Endothelial cell of umbilical vein (primary cell): Measurements from ENCODE around the gene EFR3B. TPM values are rescaled to one million over a fixed set of nuclear protein-coding genes. Genes with fewer than 3 reads are reported as not detected.

ENCODE experiments used
- Bru-seq: library from RNA; stranded (reverse); fragments of 400-500 nt; gene quantifications from one replicate; lab custom pipeline; 2021; lab: Mats Ljungman, UMichigan
- BruChase-seq, 2 experiments: library from RNA; stranded (reverse); fragments of 400-500 nt; gene quantifications; one replicate each; lab custom pipeline; 2021; lab: Mats Ljungman, UMichigan
- BruUV-seq: library from RNA; stranded (reverse); fragments of 400-500 nt; replicated peaks from 2 replicates; lab custom pipeline; 2021; lab: Mats Ljungman, UMichigan
- CTCF ChIA-PET: fragments of 300-600, 350-600 bp; sonication (Branson Sonifier 250); formaldehyde crosslinking; loops from one replicate; lab custom pipeline; 2021; ENCODE audit warnings: antibody characterized with exemption, inconsistent platforms; lab: Charles Lee
- POLR2A ChIA-PET: fragments of 300-600, 350-600 bp; sonication (Branson Sonifier 250); formaldehyde crosslinking; loops from one replicate; lab custom pipeline; 2021; ENCODE audit warnings: antibody characterized with exemption, inconsistent platforms; lab: Charles Lee
- DNase-seq: peaks from one replicate; pipeline ENCODE4 v3.0.0-alpha.2; 2011; ENCODE audit warnings: low read depth, low spot score
- FAIRE-seq: peaks from 2 replicates; lab custom pipeline; 2011; peaks lifted over from hg19 to GRCh38; lab: Jason Lieb, UNC
- H2AFZ ChIP-seq: 2 replicates; pipeline ENCODE4 v1.6.0; 2012; ENCODE audit warnings: low read depth, low read length, control low read depth, inconsistent platforms
- H3K27ac ChIP-seq: 2 replicates; pipeline ENCODE4 v1.5.1; 2011; ENCODE audit warnings: low read depth, mild to moderate bottlenecking, control low read depth, low read length, moderate library complexity; ENCODE audit not compliant: insufficient read depth
- H3K27me3 ChIP-seq, 2 experiments: 2 replicates each; pipeline versions ENCODE4 v1.6.0 to v1.6.1; 2011; ENCODE audit warnings: low read length in 2 of 2, mixed read lengths in 1 of 2; ENCODE audit not compliant: control insufficient read depth in 2 of 2, insufficient read depth in 2 of 2
- H3K36me3 ChIP-seq, 2 experiments: 2 replicates in 1 of 2; 3 replicates in 1 of 2; pipeline ENCODE4 v1.5.1; 2011; ENCODE audit warnings: low read length in 2 of 2, mild to moderate bottlenecking in 1 of 2, moderate library complexity in 1 of 2; ENCODE audit not compliant: control insufficient read depth in 2 of 2, insufficient read depth in 2 of 2; ENCODE audit errors: extremely low read depth in 1 of 2
- H3K4me1 ChIP-seq: 3 replicates; pipeline ENCODE4 v1.5.1; 2011; ENCODE audit warnings: mild to moderate bottlenecking, low read length; ENCODE audit not compliant: control insufficient read depth, insufficient read depth; ENCODE audit errors: extremely low read depth
- H3K4me2 ChIP-seq: 2 replicates; pipeline ENCODE4 v1.6.1; 2011; ENCODE audit warnings: low read length, control low read depth, mixed read lengths; ENCODE audit not compliant: insufficient read depth
- H3K4me3 ChIP-seq, 3 experiments: fragments of 200-600 bp in 1 of 3; sonication (generic), shearing (Covaris generic) in 1 of 3; replicated peaks in 1 of 3; 2 replicates each; pipeline ENCODE4 v1.5.1; 2011 to 2016; ENCODE audit warnings: control low read depth in 3 of 3, low read length in 3 of 3, mild to moderate bottlenecking in 2 of 3, inconsistent platforms in 1 of 3, low read depth in 1 of 3, moderate library complexity in 1 of 3; ENCODE audit not compliant: insufficient read depth in 1 of 3
- H3K79me2 ChIP-seq: 2 replicates; pipeline ENCODE4 v1.6.0; 2012; ENCODE audit warnings: low read length, inconsistent platforms; ENCODE audit not compliant: control insufficient read depth, insufficient read depth
- H3K9ac ChIP-seq: replicated peaks from 2 replicates; pipeline ENCODE3; 2011; ENCODE audit warnings: low read length, control low read depth; ENCODE audit not compliant: insufficient read depth; ENCODE audit errors: extremely low read depth
- H3K9me1 ChIP-seq: replicated peaks from 3 replicates; pipeline ENCODE4 v1.6.0; 2011; ENCODE audit warnings: mild to moderate bottlenecking, low read length; ENCODE audit not compliant: control insufficient read depth, insufficient read depth; ENCODE audit errors: extremely low read depth
- H3K9me3 ChIP-seq: replicated peaks from 2 replicates; pipeline ENCODE4 v1.5.1; 2012; ENCODE audit warnings: low read length, inconsistent platforms; ENCODE audit not compliant: control insufficient read depth, insufficient read depth
- H4K20me1 ChIP-seq: replicated peaks from 2 replicates; pipeline ENCODE3; 2011; ENCODE audit warnings: mild to moderate bottlenecking, low read length; ENCODE audit not compliant: control insufficient read depth, insufficient read depth; ENCODE audit errors: extremely low read depth
- EZH2 ChIP-seq: IDR thresholded peaks from 2 replicates; pipeline ENCODE4 v1.6.1; 2012; ENCODE audit warnings: borderline replicate concordance, low read depth, mild to moderate bottlenecking, moderate library complexity, low read length, inconsistent platforms; ENCODE audit not compliant: severe bottlenecking
- FOS ChIP-seq: IDR thresholded peaks from 2 replicates; pipeline ENCODE4 v1.6.1; 2011; ENCODE audit warnings: mild to moderate bottlenecking, low read length, moderate library complexity, borderline replicate concordance; ENCODE audit not compliant: insufficient read depth
- GATA2 ChIP-seq: IDR thresholded peaks from 2 replicates; pipeline ENCODE4 v1.7.0; 2011; ENCODE audit warnings: low read depth, mild to moderate bottlenecking, moderate library complexity, mixed read lengths, low read length; ENCODE audit not compliant: insufficient read length, insufficient read depth
- JUN ChIP-seq: IDR thresholded peaks from 2 replicates; pipeline ENCODE4 v1.6.1; 2011; ENCODE audit warnings: borderline replicate concordance, low read depth; ENCODE audit not compliant: insufficient read length, insufficient read depth
- POLR2A ChIP-seq: IDR thresholded peaks from 2 replicates; pipeline ENCODE4 v1.6.1; 2012; ENCODE audit warnings: low read depth, mild to moderate bottlenecking, control low read depth, low read length
- POLR2AphosphoS5 ChIP-seq: IDR thresholded peaks from 2 replicates; pipeline ENCODE4 v1.6.1; 2012; ENCODE audit warnings: low read depth, mild to moderate bottlenecking, control low read depth, low read length, moderate library complexity; ENCODE audit not compliant: insufficient read depth
- dilution Hi-C: fragments of 300-500 bp; cut with MboI; formaldehyde crosslinking; loops from one replicate; pipeline ENCODE4 v1.15.0; 2019; ENCODE audit warnings: low sequenced_read_pairs; ENCODE audit not compliant: extremely low pct_ligation_motif_present
- intact Hi-C: fragments of 100-400 bp; cut with micrococcal nuclease; formaldehyde crosslinking; loops from one replicate; pipeline ENCODE4 v1.10.0; 2022
- long read RNA-seq: library from polyadenylated mRNA; stranded (forward); transcript quantifications from one replicate; pipeline ENCODE4 v2.0.0, GENCODE V29; 2021
- polyA minus RNA-seq, 3 experiments: library from RNA; depleted of rRNA, polyadenylated mRNA; stranded (reverse); fragments of >200 nt; gene quantifications; 1 replicate in 1 of 3; 2 replicates in 2 of 3; pipeline ENCODE4 v1.2.3, GENCODE V29; 2011
- polyA plus RNA-seq, 4 experiments: library from polyadenylated mRNA; depleted of rRNA in 3 of 4; stranded (reverse) in 3 of 4; unstranded in 1 of 4; fragments of >200 nt; gene quantifications; 2 replicates each; pipeline versions ENCODE4 v1.2.1 to v1.2.3, GENCODE V29; 2011 to 2012; ENCODE audit warnings: missing spikeins in 1 of 4
- total RNA-seq: library from RNA; stranded (reverse); gene quantifications from 2 replicates; pipeline ENCODE4 v1.2.3, GENCODE V29; 2021
- TF ChIP-seq, protein P1 (sequence below): IDR thresholded peaks from 2 replicates; pipeline ENCODE4 v1.6.1; 2011; ENCODE audit not compliant: insufficient read depth, insufficient read length
- TF ChIP-seq, protein P2 (sequence below), 2 donors: IDR thresholded peaks; 1 replicate in 1 of 2; 2 replicates in 1 of 2; pipeline ENCODE4 v1.5.1; 2011; ENCODE audit warnings: low read length in 2 of 2, mild to moderate bottlenecking in 2 of 2, moderate library complexity in 2 of 2, control low read depth in 1 of 2, inconsistent platforms in 1 of 2, low read depth in 1 of 2; ENCODE audit not compliant: insufficient read depth in 1 of 2; ENCODE audit errors: extremely low read depth in 1 of 2

EFR3B gene, protein sequence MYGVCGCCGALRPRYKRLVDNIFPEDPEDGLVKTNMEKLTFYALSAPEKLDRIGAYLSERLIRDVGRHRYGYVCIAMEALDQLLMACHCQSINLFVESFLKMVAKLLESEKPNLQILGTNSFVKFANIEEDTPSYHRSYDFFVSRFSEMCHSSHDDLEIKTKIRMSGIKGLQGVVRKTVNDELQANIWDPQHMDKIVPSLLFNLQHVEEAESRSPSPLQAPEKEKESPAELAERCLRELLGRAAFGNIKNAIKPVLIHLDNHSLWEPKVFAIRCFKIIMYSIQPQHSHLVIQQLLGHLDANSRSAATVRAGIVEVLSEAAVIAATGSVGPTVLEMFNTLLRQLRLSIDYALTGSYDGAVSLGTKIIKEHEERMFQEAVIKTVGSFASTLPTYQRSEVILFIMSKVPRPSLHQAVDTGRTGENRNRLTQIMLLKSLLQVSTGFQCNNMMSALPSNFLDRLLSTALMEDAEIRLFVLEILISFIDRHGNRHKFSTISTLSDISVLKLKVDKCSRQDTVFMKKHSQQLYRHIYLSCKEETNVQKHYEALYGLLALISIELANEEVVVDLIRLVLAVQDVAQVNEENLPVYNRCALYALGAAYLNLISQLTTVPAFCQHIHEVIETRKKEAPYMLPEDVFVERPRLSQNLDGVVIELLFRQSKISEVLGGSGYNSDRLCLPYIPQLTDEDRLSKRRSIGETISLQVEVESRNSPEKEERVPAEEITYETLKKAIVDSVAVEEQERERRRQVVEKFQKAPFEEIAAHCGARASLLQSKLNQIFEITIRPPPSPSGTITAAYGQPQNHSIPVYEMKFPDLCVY
- 0.58 and 0.77 TPM in 2 replicates for total RNA-seq
- 0.15 and 0.21 TPM in 2 replicates for polyA plus RNA-seq
- 0.15 and 0.17 TPM in 2 replicates for polyA plus RNA-seq (2011; cell fraction: cytosol; rRNA removed)
- 0.53 and 0.71 TPM in 2 replicates for polyA plus RNA-seq (2011; cell fraction: nucleus; rRNA removed)
- polyA plus RNA-seq (2012), result 0.83 and 1.1 TPM in 2 replicates
- polyA minus RNA-seq, result 0.59 and 0.92 TPM in 2 replicates
- polyA minus RNA-seq (2011; cell fraction: cytosol; rRNA and poly(A)+ RNA removed), result 1.6 TPM
- 0.72 and 0.77 TPM in 2 replicates for polyA minus RNA-seq (2011; cell fraction: nucleus; rRNA and poly(A)+ RNA removed)
- Bru-seq, nascent RNA, result percentile 23 among the genes with signal in this experiment
- percentile 19 among the genes with signal in this experiment for BruChase-seq, experiment 1, labeled RNA remaining after a 6-hour chase
- BruChase-seq, experiment 2, labeled RNA remaining after a 2-hour chase, result percentile 23 among the genes with signal in this experiment
- long read RNA-seq, partial matches to known transcripts, result 1 of 1 reads
- long read RNA-seq, other reads (novel, unspliced or antisense), result 0 of 1 reads

DNA sequence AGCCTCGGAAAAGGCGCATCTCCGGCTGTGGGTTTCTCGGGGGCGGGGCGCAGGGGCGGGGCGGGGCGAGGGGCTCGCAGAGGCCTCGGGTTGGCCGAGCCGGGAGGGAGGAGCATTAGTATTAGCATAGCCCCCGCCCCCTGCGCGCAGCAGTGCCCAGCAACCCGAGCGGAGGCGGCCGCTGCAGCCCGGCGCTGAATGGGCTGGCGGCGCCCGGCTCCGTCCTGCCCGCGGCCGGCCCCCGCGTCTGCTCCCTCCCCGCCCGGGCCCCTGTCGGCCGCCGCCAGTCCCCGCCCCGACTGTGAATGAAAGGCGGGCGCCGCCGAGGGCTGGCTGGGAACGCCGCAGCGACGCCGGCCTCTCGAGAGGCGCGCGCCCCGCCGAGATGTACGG lies at the start of gene EFR3B:
TSS of gene EFR3B (plus strand) at position 149 of the 393 bp plus-strand sequence. CDS start at position 386, 237 bp downstream.
- no peaks in the 10 kb centered on the region for H3K36me3 ChIP-seq
- H3K4me2 ChIP-seq, result peak within 1 kb of the TSS; percentile 61
- H4K20me1 ChIP-seq, result no peaks in the 10 kb centered on the region
- peak within 1 kb of the TSS; percentile 40 for H3K9ac ChIP-seq
- no peak within 1 kb of the TSS for H3K27ac ChIP-seq
- intact Hi-C loops (loop anchor here (1.0 to 5.0 kb wide), 6 partner anchors 37 to 155 kb away; partner anchors contain the start of gene DNAJC27), dilution Hi-C loops (no loop called here)
- peak within 1 kb of the TSS; percentile 96 for H2AFZ ChIP-seq
- H3K79me2 ChIP-seq, result no peaks in the 10 kb centered on the region
- FAIRE-seq (peak; percentile 90), DNase-seq (peak; percentile 94)
- ChIA-PET CTCF (interaction anchor here (0.7 to 2.9 kb wide), 5 partner anchors 8 to 87 kb away, joined by 3 to 14 read pairs (median 5); no protein-coding TSS in a partner anchor), POLR2A (no interaction called here)
- H3K9me1 ChIP-seq, result no peaks in the 10 kb centered on the region
- H3K9me3 ChIP-seq, result no peaks in the 10 kb centered on the region
- peaks cover 2 to 11% of the 10 kb centered on the region in 2 experiments for H3K27me3 ChIP-seq
- BruUV-seq, result no TSS peak
- peaks cover 21% of the 10 kb centered on the region for H3K4me1 ChIP-seq
- H3K4me3 ChIP-seq, result peak within 1 kb of the TSS; percentile 44 to 75 (median 67)
- TF ChIP-seq, protein P1, sequence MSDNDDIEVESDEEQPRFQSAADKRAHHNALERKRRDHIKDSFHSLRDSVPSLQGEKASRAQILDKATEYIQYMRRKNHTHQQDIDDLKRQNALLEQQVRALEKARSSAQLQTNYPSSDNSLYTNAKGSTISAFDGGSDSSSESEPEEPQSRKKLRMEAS, result no peak
- TF ChIP-seq POLR2AphosphoS5, result peak; percentile 23
- TF ChIP-seq EZH2, result no peak
- TF ChIP-seq, protein P2, sequence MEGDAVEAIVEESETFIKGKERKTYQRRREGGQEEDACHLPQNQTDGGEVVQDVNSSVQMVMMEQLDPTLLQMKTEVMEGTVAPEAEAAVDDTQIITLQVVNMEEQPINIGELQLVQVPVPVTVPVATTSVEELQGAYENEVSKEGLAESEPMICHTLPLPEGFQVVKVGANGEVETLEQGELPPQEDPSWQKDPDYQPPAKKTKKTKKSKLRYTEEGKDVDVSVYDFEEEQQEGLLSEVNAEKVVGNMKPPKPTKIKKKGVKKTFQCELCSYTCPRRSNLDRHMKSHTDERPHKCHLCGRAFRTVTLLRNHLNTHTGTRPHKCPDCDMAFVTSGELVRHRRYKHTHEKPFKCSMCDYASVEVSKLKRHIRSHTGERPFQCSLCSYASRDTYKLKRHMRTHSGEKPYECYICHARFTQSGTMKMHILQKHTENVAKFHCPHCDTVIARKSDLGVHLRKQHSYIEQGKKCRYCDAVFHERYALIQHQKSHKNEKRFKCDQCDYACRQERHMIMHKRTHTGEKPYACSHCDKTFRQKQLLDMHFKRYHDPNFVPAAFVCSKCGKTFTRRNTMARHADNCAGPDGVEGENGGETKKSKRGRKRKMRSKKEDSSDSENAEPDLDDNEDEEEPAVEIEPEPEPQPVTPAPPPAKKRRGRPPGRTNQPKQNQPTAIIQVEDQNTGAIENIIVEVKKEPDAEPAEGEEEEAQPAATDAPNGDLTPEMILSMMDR (IDR thresholded peaks at IDR 0.05; ENCODE audit: extremely low read depth in 1 of 2, insufficient read depth in 1 of 2, low read depth in 1 of 2, low read length in 2 of 2), result no peak
- no peak for TF ChIP-seq POLR2A
- no peak for TF ChIP-seq FOS
- no peak for TF ChIP-seq GATA2
- TF ChIP-seq JUN, result no peak
